ENCODE data around the gene CDH23.
"Not testable (repeated sequence)": the region's sequence is repeated elsewhere in the genome, so short reads cannot be mapped to it uniquely, and the experiment has no call there.

CDH23 gene

DNA sequence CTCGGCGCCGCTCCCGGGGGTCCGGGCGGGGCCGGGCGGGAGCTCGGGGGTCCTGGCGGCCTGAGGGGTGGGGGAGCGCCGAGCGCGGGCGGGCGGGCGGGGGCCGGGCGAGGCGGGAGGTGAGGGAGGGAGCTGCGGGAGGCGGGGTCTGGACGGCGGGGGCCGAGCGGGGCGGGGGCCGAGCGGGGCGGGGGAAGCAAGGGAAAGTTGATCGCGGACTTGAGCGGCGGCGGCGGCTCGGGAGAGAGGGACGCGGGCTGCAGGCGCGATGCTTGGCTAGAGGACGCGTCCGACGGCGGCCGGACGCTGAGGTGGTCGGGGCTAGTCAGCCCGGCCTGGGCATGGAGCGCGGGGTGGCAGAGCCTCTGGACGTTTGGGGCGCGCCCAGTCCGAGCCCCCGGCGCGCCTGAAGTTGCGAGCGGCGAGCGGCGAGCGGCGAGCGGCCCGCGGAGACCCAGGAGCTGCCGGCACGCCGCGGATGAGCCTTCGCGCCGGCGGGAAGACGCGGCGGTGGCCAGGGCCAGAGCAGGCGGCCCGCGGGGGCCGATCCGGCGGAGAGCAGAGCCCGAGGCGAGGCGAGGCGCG is at the start of gene CDH23:
TSS of gene CDH23 (plus strand) at position 210 of the 585 bp plus-strand sequence. CDS start 42,912 bp downstream, outside the sequence.
- no peak for DNase-seq (ENCODE audit: low read depth)

- no peak for DNase-seq (ENCODE audit: low read depth)
Observed at GRCh38 chr10:71347587-71348395, 48.9 kb upstream of the CDH23 start.

GRCh38 chr10:71348850-71349249 is 47.9 kb upstream of the CDH23 start:
- no peak for DNase-seq (ENCODE audit: low read depth)

DNA sequence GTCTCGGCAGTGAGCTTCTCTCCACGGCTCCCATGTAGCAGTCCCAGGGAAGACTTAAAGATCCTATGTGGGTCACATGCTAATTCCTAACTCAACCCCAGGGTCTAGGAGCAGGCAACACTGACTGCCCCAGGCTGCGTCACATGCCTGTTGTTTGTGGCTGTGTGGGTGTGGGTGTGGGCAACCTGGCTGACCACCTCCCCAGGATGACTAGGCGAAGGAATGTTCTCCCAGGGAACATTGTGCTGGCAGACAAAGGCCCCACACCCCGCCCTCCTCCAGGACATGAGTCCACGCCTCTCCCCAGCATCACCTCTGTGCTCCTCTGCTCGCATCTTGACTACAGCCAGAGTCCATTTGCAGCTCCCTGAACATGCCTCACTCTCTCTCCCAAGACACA is 47.3 kb upstream of the CDH23 start:
- DNase-seq (ENCODE audit: low read depth): no peak

GRCh38 chr10:71351087-71351486 is 45.6 kb upstream of the CDH23 start:
- DNase-seq (ENCODE audit: low read depth): no peak

DNA sequence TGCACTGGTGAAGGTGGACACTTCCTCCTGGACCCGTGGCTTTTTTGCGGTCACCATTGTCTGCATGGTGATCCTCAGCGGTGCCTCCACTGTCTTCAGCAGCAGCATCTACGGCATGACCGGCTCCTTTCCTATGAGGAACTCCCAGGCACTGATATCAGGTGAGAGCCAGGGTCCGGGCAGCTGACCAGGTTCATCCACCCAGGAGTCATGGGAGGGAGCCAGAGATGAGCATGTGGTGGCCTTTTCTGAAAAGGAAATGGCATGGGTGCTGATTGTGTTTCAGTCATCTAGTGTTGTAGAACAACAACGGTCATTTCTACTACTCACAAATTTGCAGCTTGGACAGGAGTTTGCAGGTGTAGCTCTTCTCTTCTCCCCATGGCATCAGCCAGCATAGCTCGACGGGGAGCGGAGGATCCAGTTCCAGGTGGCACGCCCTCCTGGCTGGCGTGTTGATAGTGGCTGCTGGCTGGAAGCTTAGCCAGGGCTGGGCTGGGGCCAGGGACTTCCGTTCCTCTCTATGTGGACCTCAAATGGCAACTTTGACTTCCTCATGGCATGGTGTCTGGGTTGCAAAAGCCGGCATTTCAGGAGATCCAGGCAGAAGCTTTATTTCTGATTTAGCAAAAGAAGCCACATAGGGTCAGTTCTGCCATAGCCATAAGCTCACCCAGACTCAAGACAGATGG is 44.9 kb upstream of the CDH23 start:
- DNase-seq (ENCODE audit: low read depth): no peak

DNA sequence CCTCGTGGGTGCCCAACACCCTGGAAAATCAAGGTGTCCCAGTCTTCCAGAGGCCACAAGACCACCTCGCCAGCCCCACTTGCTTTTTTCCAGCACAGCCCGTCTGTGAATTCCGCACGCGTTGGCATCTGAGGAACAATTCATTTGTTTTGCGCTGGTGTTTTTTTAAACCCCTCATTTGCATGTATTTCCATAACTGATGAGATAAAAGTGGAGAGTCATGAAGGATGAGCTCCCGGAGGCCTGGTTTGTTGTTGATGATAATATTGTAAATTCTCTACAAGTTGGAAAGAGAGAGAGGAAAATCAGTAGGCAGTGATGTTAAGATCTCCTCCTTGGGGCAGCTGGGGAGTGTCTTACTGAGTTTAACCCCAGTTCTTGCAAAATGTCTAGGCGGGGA is 43.1 kb upstream of the CDH23 start:
- no peak for DNase-seq (ENCODE audit: low read depth)

GRCh38 chr10:71354776-71355175 is 41.9 kb upstream of the CDH23 start:
- no peak for DNase-seq (ENCODE audit: low read depth)

- DNase-seq (ENCODE audit: low read depth): no peak
Observed at GRCh38 chr10:71355886-71356285, 40.8 kb upstream of the CDH23 start.

DNA sequence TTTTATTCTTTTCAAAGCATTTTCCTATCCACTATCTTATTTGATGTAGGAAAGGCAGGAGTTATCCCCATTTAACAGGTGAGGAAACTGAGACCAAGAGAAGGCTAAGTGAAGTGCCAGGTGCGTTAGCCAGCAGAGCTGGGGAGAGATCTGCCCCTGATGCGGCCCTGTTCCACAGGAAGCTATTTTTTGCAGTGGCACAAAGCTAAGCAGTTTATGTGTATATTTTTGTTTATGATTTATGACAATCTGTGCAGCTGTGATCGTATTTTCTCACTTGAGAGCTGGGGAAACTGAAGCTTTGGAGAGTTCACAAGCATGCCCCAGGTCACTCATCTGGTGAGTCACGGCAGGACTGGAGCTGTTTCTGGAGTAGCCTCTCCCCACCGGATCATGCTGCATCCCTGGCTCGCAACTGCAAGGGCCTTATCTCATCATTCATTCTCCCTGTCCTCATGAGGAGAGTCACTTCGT is 38.9 kb upstream of the CDH23 start:
- DNase-seq (ENCODE audit: low read depth): no peak

- no peak for DNase-seq (ENCODE audit: low read depth)
Observed at GRCh38 chr10:71358277-71358676, 38.4 kb upstream of the CDH23 start.

GRCh38 chr10:71358906-71359305 is 37.8 kb upstream of the CDH23 start:
- not testable (repeated sequence) for DNase-seq (ENCODE audit: low read depth)

DNA sequence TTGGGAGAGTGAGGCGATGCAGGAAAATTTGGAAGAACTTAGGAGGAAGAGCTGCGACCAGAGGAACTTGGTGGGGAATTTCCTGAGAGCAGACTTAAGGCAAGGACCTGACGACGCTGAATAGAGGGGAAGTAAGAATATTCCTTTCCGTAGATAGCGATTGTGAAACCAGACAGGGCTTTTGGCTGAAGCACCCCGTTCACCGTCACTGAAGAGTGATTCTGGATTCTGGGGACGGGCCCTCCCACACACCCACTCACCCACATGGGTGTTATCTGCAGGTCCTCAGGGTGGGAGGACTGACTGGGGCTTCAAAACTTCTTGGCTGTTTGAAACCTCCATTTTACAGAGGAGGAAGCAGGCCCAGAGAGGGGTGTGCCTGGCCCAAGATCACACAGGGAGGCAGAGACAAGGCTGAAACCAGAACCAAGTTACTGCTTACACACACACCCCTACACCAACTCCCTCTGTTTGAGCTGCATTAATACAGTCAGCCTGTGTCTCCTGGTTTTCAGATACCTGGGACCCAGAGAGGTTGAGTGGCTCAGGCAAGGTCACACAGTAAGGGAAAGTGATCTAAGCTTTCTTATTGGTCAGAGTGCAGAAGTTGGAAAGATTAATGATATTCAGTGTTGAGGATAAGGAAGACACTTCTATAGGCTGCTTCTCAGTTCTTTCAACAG is 37.2 kb upstream of the CDH23 start:
- no peak for DNase-seq (ENCODE audit: low read depth)

- no peak for DNase-seq (ENCODE audit: low read depth)
Observed at GRCh38 chr10:71360735-71361134, 36.0 kb upstream of the CDH23 start.

GRCh38 chr10:71361581-71361980 is 35.1 kb upstream of the CDH23 start:
- DNase-seq (ENCODE audit: low read depth): no peak

DNA sequence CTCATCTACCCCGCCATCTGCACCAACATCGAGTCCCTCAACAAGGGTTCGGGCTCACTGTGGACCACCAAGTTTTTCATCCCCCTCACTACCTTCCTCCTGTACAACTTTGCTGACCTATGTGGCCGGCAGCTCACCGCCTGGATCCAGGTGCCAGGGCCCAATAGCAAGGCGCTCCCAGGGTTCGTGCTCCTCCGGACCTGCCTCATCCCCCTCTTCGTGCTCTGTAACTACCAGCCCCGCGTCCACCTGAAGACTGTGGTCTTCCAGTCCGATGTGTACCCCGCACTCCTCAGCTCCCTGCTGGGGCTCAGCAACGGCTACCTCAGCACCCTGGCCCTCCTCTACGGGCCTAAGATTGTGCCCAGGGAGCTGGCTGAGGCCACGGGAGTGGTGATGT is 34.6 kb upstream of the CDH23 start:
- no peak for DNase-seq (ENCODE audit: low read depth)

GRCh38 chr10:71363936-71364335 is 32.8 kb upstream of the CDH23 start:
- DNase-seq (ENCODE audit: low read depth): no peak

DNA sequence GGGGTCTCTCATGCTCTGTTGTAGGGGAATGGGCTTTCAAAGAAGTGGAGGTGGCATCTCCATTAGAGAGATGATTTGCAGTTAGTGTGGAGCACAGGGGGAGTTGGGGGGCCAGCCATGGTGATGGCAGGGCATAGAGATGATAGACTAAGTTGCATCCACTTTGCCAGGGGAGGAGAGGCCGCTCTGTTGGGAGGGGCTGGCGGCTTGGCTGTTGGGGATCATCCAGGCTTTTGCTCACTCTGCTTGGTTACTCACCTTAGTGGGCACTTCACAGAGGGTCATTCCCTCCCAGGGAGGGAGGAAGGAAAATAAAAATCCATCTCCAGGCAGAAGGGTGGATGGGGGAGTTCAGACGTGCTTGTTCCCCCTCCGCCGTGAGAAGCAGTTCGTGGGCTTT is 31.4 kb upstream of the CDH23 start:
- no peak for DNase-seq (ENCODE audit: low read depth)

DNA sequence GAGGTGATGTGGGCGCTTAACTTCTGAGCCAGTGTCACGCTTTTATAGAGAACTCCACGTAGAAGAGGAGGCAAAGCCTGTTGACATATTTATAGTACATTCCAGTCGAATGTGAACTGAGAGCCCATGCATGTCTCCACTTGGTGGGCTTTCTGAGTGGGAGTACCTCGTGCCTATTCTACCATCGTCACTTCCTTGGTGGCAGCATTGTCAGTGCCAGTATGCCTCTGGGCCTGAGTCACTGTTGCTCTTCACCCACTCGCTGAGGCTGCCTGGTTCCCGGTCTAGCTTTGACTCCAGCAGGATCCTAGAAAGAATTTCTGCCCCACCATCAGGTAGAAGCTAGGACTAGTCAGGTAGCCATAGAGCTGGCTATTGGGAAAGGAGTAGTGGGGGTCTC is 30.0 kb upstream of the CDH23 start:
- DNase-seq (ENCODE audit: low read depth): no peak

- DNase-seq (ENCODE audit: low read depth): no peak
Observed at GRCh38 chr10:71367271-71367670, 29.4 kb upstream of the CDH23 start.

DNA sequence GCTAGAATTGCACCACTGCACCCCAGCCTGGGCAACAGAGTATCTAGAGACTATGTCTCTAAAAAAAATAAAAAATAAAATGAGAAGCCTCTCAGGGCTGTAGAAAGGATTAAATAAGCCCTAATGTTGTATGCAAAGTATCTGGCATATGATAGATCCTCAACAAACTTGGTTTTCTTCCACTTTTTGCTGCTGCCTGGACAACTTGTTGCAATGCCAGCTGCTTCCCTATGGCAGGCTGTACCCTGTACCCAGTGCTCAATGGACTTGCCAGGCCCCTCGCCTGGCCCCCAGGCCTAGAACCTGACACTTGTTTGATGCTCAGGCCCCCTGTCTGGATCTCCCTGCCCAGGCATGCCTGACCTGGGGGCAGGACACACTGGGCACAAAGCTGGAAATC is 28.5 kb upstream of the CDH23 start:
- no peak for DNase-seq (ENCODE audit: low read depth)

DNA sequence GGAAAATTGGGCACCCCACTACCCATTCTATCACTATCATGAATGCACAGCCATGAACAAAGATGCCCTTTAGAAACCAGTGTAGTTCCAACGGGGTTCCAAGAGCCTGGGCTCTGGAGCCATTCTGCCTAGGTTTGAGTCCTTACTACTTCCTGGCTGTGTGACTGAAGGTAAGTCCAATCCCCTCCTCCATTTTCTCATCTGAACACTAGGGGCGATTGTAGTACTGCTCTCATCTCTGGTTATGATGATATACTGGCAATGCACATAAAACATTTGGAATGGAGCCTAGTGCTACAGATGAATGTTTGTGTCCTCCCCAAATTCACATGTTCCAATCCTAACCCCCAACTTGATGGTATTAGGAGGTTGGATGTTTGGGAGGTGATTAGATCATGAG is 28.1 kb upstream of the CDH23 start:
- no peak for DNase-seq (ENCODE audit: low read depth)

- DNase-seq (ENCODE audit: low read depth): no peak
Observed at GRCh38 chr10:71369602-71370001, 27.1 kb upstream of the CDH23 start.

Measured in GM04504 (cell line).